ELF-1 (cell line): ENCODE data around the gene KLHDC8B.
"Not testable (repeated sequence)": the region's sequence is repeated elsewhere in the genome, so short reads cannot be mapped to it uniquely, and the experiment has no call there.

ENCODE experiments used
- DNase-seq: peaks from one replicate; pipeline ENCODE4 v3.0.0-alpha.2; 2016; ENCODE audit warnings: low read depth, low spot score

Gene KLHDC8B

DNA sequence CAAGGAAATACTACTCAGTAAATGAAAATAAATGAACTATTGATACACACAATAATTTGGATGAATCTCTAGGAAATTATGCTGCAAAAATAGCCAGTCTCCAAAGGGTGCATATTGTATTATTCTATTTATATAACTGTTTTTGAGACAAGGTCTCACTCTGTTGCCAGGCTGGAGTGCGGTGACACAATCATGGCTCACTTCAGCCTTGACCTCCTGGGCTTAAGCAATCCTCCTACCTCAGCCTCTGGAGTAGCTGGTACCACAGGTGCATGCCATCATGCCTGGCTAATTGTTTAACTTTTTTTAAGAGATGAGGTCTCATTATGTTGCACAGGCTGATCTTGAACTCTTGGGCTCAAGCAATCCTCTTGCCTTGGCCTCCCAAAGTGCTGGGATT lies 12.5 kb downstream of the KLHDC8B start:
- no peak for DNase-seq

- DNase-seq: no peak
Observed at GRCh38 chr3:49191741-49192140, 20.3 kb downstream of the KLHDC8B start.

DNA sequence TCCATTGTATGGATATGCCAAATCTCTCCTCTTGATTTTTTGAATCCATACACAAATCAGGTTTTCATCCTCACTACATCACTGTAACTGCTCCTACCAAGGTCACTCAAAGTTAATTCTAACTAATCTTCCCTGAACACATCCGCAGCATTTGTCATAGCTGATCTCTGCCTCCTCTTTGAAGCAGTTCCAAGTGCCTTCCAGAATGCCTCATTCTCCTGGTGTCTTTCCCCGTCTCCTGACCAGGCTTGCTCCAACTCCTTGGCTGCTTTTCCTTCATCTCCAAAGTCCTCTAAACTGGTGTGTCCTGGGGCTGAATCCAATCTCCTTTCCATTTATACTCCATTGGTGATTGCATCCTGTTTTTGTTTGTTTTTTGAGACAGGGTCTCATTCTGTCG lies 26.8 kb downstream of the KLHDC8B start:
- DNase-seq: no peak

- no peak for DNase-seq
Observed at GRCh38 chr3:49198611-49199230, 27.3 kb downstream of the KLHDC8B start.

DNA sequence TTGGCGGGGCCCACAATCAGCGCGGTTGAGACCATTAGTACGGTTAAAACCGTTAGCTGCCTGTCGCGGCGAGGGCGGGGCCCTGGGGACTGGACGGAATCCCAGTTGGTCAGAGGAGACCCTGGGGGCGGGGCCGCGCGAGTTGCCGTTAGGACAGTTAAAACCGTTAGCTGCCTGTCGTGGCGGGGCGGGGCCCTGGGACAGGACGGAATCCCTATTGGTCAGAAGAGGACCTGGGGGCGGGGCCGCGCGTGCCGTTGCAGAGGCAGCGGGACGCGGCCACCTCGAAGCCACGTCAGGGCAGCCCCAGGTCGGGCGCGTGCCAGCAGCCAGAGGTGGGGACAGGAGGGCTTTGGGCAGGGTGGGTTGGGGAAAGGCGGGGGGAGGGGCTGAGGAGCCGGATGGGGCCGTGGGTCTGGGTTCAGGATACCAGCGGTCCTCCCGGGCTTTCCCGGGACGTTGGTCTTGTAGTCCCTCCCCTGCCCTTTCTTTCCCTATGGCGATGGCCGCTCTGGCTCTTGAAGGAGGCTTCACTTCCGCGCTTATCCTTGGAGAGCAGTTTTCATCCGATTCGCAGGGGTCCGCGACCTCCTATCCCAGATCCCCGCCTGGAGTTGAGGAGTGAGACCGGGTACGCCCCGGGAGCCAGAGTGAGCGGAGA lies 28.0 kb downstream of the KLHDC8B start:
- DNase-seq: peak; percentile 96

DNA sequence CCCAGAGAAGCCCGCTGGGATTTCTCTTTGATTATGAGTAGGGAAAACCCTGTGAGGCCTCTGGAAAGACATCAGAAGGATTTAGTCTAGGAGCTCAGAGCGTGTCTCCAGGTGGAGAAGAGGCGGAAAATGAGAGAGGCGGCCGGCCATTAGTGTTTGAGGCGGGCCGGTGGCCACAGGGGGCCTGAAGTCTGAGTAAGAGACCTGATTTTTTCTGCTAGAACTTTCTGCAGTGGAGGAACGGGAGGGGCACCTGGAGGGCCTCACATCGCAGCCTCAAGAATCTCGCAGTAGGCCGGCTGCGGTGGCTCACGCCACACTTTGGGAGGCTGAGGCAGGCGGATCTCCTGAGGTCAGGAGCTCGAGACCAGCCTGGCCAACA lies 28.5 kb downstream of the KLHDC8B start:
- DNase-seq: no peak

DNA sequence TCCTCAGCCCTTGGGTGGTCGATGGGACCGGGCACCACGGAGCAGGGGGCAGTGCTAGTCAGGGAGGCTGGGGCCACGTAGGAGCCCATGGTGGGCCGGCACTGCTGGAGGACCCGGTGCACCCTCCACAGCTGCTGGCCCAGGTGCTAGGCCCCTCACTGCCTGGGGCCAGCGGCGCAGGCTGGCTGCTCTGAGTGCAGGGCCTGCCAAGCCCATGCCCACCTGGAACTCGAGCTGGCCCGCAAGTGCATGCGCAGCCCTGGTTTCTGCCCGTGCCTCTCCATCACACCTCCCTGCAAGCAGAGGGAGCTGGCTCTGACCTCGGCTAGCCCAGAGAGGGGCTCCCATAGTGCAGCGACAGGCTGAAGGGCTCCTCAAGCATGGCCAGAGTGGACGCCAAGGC lies 42.1 kb downstream of the KLHDC8B start:
- DNase-seq: no peak

GRCh38 chr3:49213998-49214397 lies 42.6 kb downstream of the KLHDC8B start:
- DNase-seq: no peak

GRCh38 chr3:49216687-49217086 lies 45.3 kb downstream of the KLHDC8B start:
- not testable (repeated sequence) for DNase-seq

DNA sequence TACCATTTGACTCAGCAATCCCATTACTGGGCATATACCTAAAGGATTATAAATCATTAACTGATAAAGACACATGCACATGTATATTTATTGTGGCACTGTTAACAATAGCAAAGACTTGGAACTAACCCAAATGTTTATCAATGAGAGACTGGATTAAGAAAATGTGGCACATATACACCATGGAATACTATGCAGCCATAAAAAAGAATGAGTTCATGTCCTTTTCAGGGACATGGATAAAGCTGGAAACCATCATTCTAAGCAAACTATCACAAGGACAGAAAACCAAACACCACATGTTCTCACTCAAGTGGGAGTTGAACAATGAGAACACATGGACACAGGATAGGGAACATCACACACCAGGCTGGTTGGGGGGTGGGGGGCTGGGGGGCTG lies 45.7 kb downstream of the KLHDC8B start:
- DNase-seq: not testable (repeated sequence)

GRCh38 chr3:49217688-49218470 lies 46.5 kb downstream of the KLHDC8B start:
- DNase-seq: no peak

DNA sequence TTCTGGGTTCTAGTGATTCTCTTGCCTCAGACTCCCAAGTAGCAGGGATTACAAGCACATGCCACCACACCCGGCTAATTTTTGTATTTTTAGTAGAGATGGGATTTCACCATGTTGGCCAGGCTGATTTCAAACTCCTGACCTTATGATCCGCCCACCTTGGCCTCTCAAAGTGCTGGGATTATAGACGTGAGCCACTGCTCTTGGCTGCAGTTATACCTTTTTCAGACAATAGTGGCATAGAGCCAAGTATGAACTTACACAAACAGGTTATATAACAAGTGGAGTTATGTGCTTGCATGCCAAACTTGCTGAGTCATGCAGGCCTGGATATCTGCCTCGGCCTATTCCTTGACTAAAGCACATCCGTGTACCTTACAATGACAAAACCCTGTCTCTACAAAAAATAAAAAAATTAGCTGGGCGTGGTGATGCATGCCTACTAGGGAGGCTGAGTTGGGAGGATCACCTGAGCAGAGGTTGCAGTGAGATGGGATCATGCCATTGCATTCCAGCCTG lies 47.1 kb downstream of the KLHDC8B start:
- DNase-seq: not testable (repeated sequence)

DNA sequence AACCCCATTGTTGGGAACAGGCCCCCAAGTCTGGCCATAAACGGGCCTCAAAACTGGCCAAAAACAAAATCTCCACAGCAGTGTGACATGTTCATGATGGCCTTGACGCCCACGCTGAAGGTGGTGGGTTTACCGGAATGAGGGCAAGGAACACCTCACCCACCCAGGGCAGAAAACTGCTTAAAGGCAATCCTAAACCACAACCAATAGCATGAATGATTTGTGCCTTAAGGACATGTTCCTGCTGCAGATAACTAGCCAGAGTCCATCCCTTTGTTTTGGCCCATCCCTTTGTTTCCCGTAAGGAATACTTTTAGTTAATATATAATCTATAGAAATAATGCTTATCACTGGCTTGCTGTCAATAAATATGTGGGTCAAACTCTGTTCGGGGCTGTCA lies 47.7 kb downstream of the KLHDC8B start:
- no peak for DNase-seq

DNA sequence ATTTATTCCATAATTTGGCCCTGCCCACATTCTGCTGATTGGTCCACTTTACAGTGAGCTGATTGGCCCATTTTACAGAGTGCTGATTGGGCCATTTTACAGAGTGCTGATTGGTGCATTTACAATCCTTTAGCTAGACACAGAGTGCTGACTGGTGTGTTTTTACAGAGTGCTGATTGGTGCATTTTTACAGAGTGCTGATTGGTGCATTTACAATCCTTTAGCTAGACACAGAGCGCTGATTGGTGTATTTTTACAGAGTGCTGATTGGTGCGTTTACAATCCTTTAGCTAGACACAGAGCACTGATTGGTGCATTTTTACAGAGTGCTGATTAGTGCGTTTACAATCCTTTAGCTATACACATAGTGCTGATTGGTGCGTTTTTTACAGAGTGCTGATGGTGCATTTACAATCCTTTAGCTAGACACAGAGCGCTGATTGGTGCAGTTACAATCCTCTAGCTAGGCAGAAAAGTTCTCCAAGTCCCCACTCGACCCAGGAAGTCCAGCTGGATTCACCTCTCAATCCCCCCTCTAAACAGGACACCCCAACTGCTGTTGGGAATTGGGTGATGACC lies 49.7 kb downstream of the KLHDC8B start:
- DNase-seq: not testable (repeated sequence)

GRCh38 chr3:49222002-49222401 lies 50.6 kb downstream of the KLHDC8B start:
- no peak for DNase-seq
